K562 (cell line): ENCODE results near the gene CBL. TPM values are rescaled to one million over a fixed set of nuclear protein-coding genes. Genes with fewer than 3 reads are reported as not detected.
A peak's percentile ranks its signal among the peaks of the same experiment; 100 is the strongest.

Experiments
- ATAC-seq: fragments of 200-7000 bp; cut with Tn5 transposase; 3 replicates; pipeline ENCODE4 v1.9.1; 2020; ENCODE audit warnings: moderate library complexity
- BruUV-seq: library from RNA; stranded (reverse); fragments of 400-500 nt; replicated peaks from 2 replicates; lab custom pipeline; 2021; lab: Mats Ljungman, UMichigan
- CTCF ChIA-PET: fragments of 300-600 bp; formaldehyde crosslinking; extraction: SDS; loops from one replicate; lab custom pipeline; 2021; ENCODE audit warnings: low intra/inter-chr PET ratio; lab: Yijun Ruan, JAX
- POLR2A ChIA-PET: fragments of 300-600, 350-650 bp; sonication (Branson Sonifier 250); formaldehyde crosslinking; extraction: SDS; loops from one replicate; lab custom pipeline; 2021; ENCODE audit warnings: antibody characterized with exemption, inconsistent platforms; lab: Yijun Ruan, JAX
- DNase-seq, 4 experiments: peaks; one replicate each; pipeline versions ENCODE4 v3.0.0 to v3.0.0-alpha.2; 2011 to 2018; ENCODE audit warnings: low spot score in 3 of 4, mixed read lengths in 3 of 4; ENCODE audit errors: extremely low read depth in 1 of 4
- FAIRE-seq: peaks from 2 replicates; lab custom pipeline; 2011; peaks lifted over from hg19 to GRCh38; lab: Jason Lieb, UNC
- H2AFZ ChIP-seq: 2 replicates; pipeline ENCODE4 v1.6.0; 2011; ENCODE audit warnings: low read depth, low read length, control low read depth, inconsistent platforms
- H3K27ac ChIP-seq: fragments of 200-600 bp; 3 replicates; pipeline ENCODE4 v1.8.0; 2011; ENCODE audit warnings: low read depth, mild to moderate bottlenecking, control low read depth, inconsistent platforms, low read length, moderate library complexity, mixed read lengths; ENCODE audit errors: extremely low read depth
- H3K27me3 ChIP-seq, 2 experiments: fragments of 300-600 bp in 1 of 2; 2 replicates in 1 of 2; 3 replicates in 1 of 2; pipeline versions ENCODE4 v1.6.0 to v1.8.0; 2011; ENCODE audit warnings: inconsistent platforms in 2 of 2, low read length in 2 of 2, mild to moderate bottlenecking in 1 of 2, mixed read lengths in 1 of 2, moderate library complexity in 1 of 2; ENCODE audit not compliant: control insufficient read depth in 2 of 2, insufficient read depth in 2 of 2
- H3K36me3 ChIP-seq: fragments of 300-600 bp; 3 replicates; pipeline ENCODE4 v1.8.0; 2011; ENCODE audit warnings: mild to moderate bottlenecking, low read length, inconsistent platforms; ENCODE audit not compliant: control insufficient read depth, insufficient read depth
- H3K4me1 ChIP-seq, 2 experiments: fragments of 200-600 bp in 1 of 2; replicated peaks in 1 of 2; 2 replicates in 1 of 2; 3 replicates in 1 of 2; pipeline versions ENCODE4 v1.5.1 to v1.8.0; 2011; ENCODE audit warnings: inconsistent platforms in 2 of 2, low read length in 2 of 2, mild to moderate bottlenecking in 1 of 2, mixed read lengths in 1 of 2, moderate library complexity in 1 of 2; ENCODE audit not compliant: control insufficient read depth in 2 of 2, insufficient read depth in 2 of 2
- H3K4me2 ChIP-seq: 2 replicates; pipeline ENCODE4 v1.6.1; 2011; ENCODE audit warnings: low read length, control low read depth, inconsistent platforms, mixed read lengths; ENCODE audit not compliant: insufficient read depth
- H3K4me3 ChIP-seq: fragments of 200-600 bp; sonication (generic), shearing (Covaris generic); 2 replicates; pipeline ENCODE4 v1.5.1; 2016; ENCODE audit warnings: control low read depth, inconsistent platforms
- H3K79me2 ChIP-seq: fragments of 200-600 bp; 3 replicates; pipeline ENCODE4 v1.8.0; 2011; ENCODE audit warnings: low read length, inconsistent platforms; ENCODE audit not compliant: control insufficient read depth, insufficient read depth
- H3K9ac ChIP-seq, 2 experiments: 2 replicates each; pipeline versions ENCODE4 v1.6.0 to v1.6.1; 2011; ENCODE audit warnings: low read depth in 2 of 2, low read length in 2 of 2, control low read depth in 1 of 2, inconsistent platforms in 1 of 2, mild to moderate bottlenecking in 1 of 2, mixed read lengths in 1 of 2; ENCODE audit not compliant: insufficient read depth in 1 of 2
- H3K9me1 ChIP-seq: one replicate; pipeline ENCODE4 v1.6.0; 2011; ENCODE audit warnings: inconsistent platforms, mild to moderate bottlenecking, low read length, moderate library complexity; ENCODE audit not compliant: control insufficient read depth, insufficient read depth
- H3K9me3 ChIP-seq: replicated peaks from 2 replicates; pipeline ENCODE4 v1.5.1; 2011; ENCODE audit warnings: low read depth, low read length, inconsistent platforms; ENCODE audit not compliant: control insufficient read depth, insufficient read depth
- H4K20me1 ChIP-seq: replicated peaks from 2 replicates; pipeline ENCODE4 v1.6.1; 2011; ENCODE audit warnings: low read length, inconsistent platforms, mixed read lengths; ENCODE audit not compliant: control insufficient read depth, insufficient read depth
- ASH1L ChIP-seq: fragments of 450-650 bp; IDR thresholded peaks from 2 replicates; pipeline ENCODE4 v1.6.1; 2018; ENCODE audit warnings: borderline replicate concordance, mild to moderate bottlenecking, low read depth; ENCODE audit not compliant: partially characterized antibody
- EGR1 ChIP-seq: fragments of 450-650 bp; conservative IDR thresholded peaks from 2 replicates; pipeline ENCODE4 v1.6.1; 2017; ENCODE audit warnings: mild to moderate bottlenecking
- GMEB1 ChIP-seq: fragments of 250-450 bp; sonication (Bioruptor Pico); IDR thresholded peaks from 2 replicates; pipeline ENCODE4 v1.4.0; 2020; ENCODE audit warnings: mild to moderate bottlenecking
- RBM39 ChIP-seq: fragments of 200-400 bp; formaldehyde crosslinking; optimal IDR thresholded peaks from 2 replicates; pipeline ENCODE3; 2018; ENCODE audit warnings: low read depth, low read length
- TGIF2 ChIP-seq: sonication (generic); formaldehyde crosslinking; IDR thresholded peaks from 2 replicates; pipeline ENCODE4 v1.8.1; 2022; ENCODE audit warnings: mild to moderate bottlenecking, missing genetic modification reagents, moderate library complexity
- ZNF224 ChIP-seq: sonication (generic); formaldehyde crosslinking; IDR thresholded peaks from 2 replicates; pipeline ENCODE4 v1.8.0; 2022; ENCODE audit warnings: mild to moderate bottlenecking, missing genetic modification reagents
- WGBS: fragments of 100-300 bp; shearing (Covaris generic); methylation state at CpG from one replicate; pipeline ENCODE4 v1.1.6; 2016; ENCODE audit warnings: low coverage, mixed read lengths; ENCODE audit not compliant: insufficient coverage; ENCODE audit errors: missing lambda C conversion rate; 5-methylcytosine and 5-hydroxymethylcytosine counted together
- in situ Hi-C: fragments of 300-500 bp; cut with MboI; formaldehyde crosslinking; loops from 4 replicates; pipeline ENCODE4 v1.15.0; 2018; ENCODE audit warnings: inconsistent platforms, mixed read lengths
- intact Hi-C: fragments of 100-400 bp; cut with micrococcal nuclease; formaldehyde crosslinking; loops from 2 replicates; pipeline ENCODE4 v1.14.2; 2022
- polyA plus RNA-seq, 8 experiments: library from polyadenylated mRNA; depleted of rRNA in 4 of 8; stranded (reverse) in 5 of 8; unstranded in 3 of 8; fragments of >200 nt; fragmentation: Nextera tagmentation in 2 of 8; fragmentation: Illumina TruSeq in 1 of 8; extraction: Ambion mirVana in 2 of 8; extraction: Trizol in 1 of 8; gene quantifications; 2 replicates each; pipeline versions ENCODE4 v1.2.1 to v1.2.3, GENCODE V29; 2011 to 2014; ENCODE audit warnings: inconsistent platforms in 1 of 8, missing spikeins in 1 of 8
- total RNA-seq, 7 experiments: library from RNA; depleted of rRNA in 6 of 7; stranded (reverse); fragments of >200 nt in 6 of 7; fragmentation: Illumina TruSeq in 2 of 7; extraction: Trizol in 2 of 7; gene quantifications; 2 replicates each; pipeline versions ENCODE4 v1.2.1 to v1.2.3, GENCODE V29; 2011 to 2021; ENCODE audit warnings: low replicate concordance in 1 of 7
- TF ChIP-seq, protein P1 (sequence below), 3 experiments: IDR thresholded peaks in 2 of 3; conservative IDR thresholded peaks in 1 of 3; 2 replicates each; pipeline ENCODE4 v1.5.1; 2011 to 2012; ENCODE audit warnings: low read length in 3 of 3, mild to moderate bottlenecking in 3 of 3, control low read depth in 2 of 3, improper control_type of control experiment in 1 of 3, inconsistent platforms in 1 of 3, low read depth in 1 of 3, mixed read lengths in 1 of 3, moderate library complexity in 1 of 3; ENCODE audit not compliant: insufficient read depth in 2 of 3

Gene CBL
- total and polyA plus RNA-seq, 9 of the 15 experiments (the other 6 are each of a cell fraction or from before 2014, with no cell fraction given), result 3.2 to 24.9 (median 9.9) TPM

DNA sequence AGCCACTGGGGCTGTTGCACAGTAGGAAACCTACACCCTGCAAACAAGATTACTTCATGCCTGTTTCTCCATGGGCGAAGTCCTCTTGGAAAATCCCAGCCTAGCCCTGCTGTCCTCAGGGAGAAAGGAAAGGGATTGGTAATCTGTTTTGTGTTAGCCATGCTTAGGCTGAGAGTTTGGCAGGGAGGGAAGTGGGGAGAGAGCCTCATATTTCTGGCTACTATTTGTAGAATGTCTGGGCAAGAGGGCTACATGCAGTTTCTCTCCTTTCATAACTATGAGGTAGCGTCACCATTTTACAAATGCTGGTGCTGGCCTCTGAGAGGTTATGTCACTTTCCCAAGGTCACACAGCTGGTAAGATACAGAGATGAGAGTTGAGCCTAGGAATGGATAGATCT is 141.1 kb downstream of the CBL start (continued):
- TF ChIP-seq, protein P1, sequence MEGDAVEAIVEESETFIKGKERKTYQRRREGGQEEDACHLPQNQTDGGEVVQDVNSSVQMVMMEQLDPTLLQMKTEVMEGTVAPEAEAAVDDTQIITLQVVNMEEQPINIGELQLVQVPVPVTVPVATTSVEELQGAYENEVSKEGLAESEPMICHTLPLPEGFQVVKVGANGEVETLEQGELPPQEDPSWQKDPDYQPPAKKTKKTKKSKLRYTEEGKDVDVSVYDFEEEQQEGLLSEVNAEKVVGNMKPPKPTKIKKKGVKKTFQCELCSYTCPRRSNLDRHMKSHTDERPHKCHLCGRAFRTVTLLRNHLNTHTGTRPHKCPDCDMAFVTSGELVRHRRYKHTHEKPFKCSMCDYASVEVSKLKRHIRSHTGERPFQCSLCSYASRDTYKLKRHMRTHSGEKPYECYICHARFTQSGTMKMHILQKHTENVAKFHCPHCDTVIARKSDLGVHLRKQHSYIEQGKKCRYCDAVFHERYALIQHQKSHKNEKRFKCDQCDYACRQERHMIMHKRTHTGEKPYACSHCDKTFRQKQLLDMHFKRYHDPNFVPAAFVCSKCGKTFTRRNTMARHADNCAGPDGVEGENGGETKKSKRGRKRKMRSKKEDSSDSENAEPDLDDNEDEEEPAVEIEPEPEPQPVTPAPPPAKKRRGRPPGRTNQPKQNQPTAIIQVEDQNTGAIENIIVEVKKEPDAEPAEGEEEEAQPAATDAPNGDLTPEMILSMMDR (IDR thresholded peaks at IDR 0.05 in 2 of 3, conservative IDR thresholded peaks at IDR 0.05 in 1 of 3; ENCODE audit: insufficient read depth in 2 of 3, low read depth in 1 of 3, low read length in 3 of 3), result no peak
- no peak for TF ChIP-seq TGIF2
- TF ChIP-seq ASH1L, result no peak
- TF ChIP-seq EGR1, result no peak
- TF ChIP-seq RBM39, result no peak
- no peak for TF ChIP-seq ZNF224

DNA sequence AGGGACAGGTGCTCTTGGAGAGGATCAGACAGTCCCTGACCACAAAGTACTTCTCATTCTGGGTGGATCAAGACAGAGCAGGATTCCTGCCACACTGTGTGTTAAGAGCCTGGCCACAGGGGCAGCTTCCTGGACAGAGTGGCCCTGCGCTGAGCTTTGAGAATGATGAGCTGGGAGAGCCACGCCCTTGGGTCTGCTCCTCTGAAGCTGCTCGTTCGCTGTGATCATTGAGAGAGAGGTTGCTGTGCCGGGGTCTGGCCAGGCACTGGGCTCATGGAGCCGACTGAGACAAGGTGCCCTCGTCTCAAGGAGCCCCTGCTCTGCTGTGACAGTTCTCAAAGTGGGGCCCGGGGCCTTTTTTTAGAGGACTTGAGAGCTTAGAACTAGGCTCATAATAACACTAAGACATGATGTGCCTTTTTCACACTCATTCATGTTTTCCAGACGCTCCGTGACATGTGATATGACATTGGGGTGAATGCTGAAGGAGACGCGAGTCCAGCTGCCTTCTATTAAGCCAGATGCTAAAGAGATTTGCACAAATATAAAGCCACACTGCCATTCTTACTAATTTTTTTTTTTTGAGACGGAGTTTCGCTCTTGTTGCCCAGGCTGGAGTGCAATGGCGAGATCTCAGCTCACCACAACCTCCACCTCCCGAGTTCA is 141.9 kb downstream of the CBL start:
- WGBS, result 17% methylated on average over 16 of the region's 16 CpGs
- H4K20me1 ChIP-seq, result no peaks in the 10 kb centered on the region; the same call in 1 of the 2 replicates
- no peak overlapping the region for H3K4me3 ChIP-seq
- H3K4me2 ChIP-seq, result no peak overlapping the region
- no TSS peak for BruUV-seq
- FAIRE-seq (no peak), DNase-seq (peak in 1 of 4 experiments; percentile 30), ATAC-seq (peak; percentile 67)
- no peaks in the 10 kb centered on the region for H3K9me1 ChIP-seq
- ChIA-PET POLR2A (interaction anchor here (0.7 to 2.0 kb wide), 7 partner anchors 8 to 608 kb away, joined by 3 to 14 read pairs (median 5); no protein-coding TSS in a partner anchor), CTCF (no interaction called here)
- no peaks in the 10 kb centered on the region for H3K36me3 ChIP-seq
- in situ Hi-C loops (no loop called here), intact Hi-C loops (no loop called here)
- H3K9ac ChIP-seq, result peak overlapping the region in 1 of 2 experiments; percentile 70; a peak in 1 of 4 replicates
- no peaks in the 10 kb centered on the region for H3K79me2 ChIP-seq
- H2AFZ ChIP-seq, result peak overlapping the region; percentile 70
- peaks cover 0 to 10% of the 10 kb centered on the region in 2 experiments; a peak in 3 of 5 replicates for H3K27me3 ChIP-seq
- no peaks in the 10 kb centered on the region for H3K9me3 ChIP-seq
- peaks cover 4 to 7% of the 10 kb centered on the region in 2 experiments; a peak in 4 of 5 replicates for H3K4me1 ChIP-seq
- H3K27ac ChIP-seq, result no peak overlapping the region
- TF ChIP-seq GMEB1, result no peak
